NAMALWA (cell line): ENCODE results near the gene PRKCH.

Experiments
- DNase-seq: peaks from one replicate; pipeline ENCODE4 v3.0.0-alpha.2; 2015; ENCODE audit warnings: low spot score

PRKCH gene

GRCh38 chr14:61491876-61492434 lies 170.6 kb downstream of the PRKCH start:
- no peak for DNase-seq

- DNase-seq = no peak
These were observed 171.1 kb downstream of the PRKCH start for GRCh38 chr14:61492474-61492873.

GRCh38 chr14:61493239-61493638 lies 171.9 kb downstream of the PRKCH start:
- no peak for DNase-seq

- DNase-seq = no peak
These were observed 172.6 kb downstream of the PRKCH start for GRCh38 chr14:61494018-61494417.

GRCh38 chr14:61495809-61496208 lies 174.4 kb downstream of the PRKCH start:
- no peak for DNase-seq

- DNase-seq = no peak
These were observed 176.9 kb downstream of the PRKCH start for GRCh38 chr14:61498303-61498702.

GRCh38 chr14:61498811-61499210 lies 177.4 kb downstream of the PRKCH start:
- no peak for DNase-seq

GRCh38 chr14:61499991-61500390 lies 178.6 kb downstream of the PRKCH start:
- DNase-seq = no peak

GRCh38 chr14:61501714-61502458 lies 180.5 kb downstream of the PRKCH start:
- peak; percentile 16 for DNase-seq

GRCh38 chr14:61502459-61503093 lies 181.2 kb downstream of the PRKCH start:
- DNase-seq = peak; percentile 50

GRCh38 chr14:61503167-61503801 lies 181.9 kb downstream of the PRKCH start:
- peak; percentile 82 for DNase-seq

GRCh38 chr14:61504901-61505300 lies 183.5 kb downstream of the PRKCH start:
- DNase-seq = peak; percentile 8

GRCh38 chr14:61505815-61506809 lies 184.7 kb downstream of the PRKCH start:
- DNase-seq = no peak

GRCh38 chr14:61508526-61508925 lies 187.1 kb downstream of the PRKCH start:
- no peak for DNase-seq

GRCh38 chr14:61510736-61511557 lies 189.6 kb downstream of the PRKCH start:
- no peak for DNase-seq

GRCh38 chr14:61511558-61511948 lies 190.2 kb downstream of the PRKCH start:
- no peak for DNase-seq

GRCh38 chr14:61512026-61512834 lies 190.9 kb downstream of the PRKCH start:
- DNase-seq = no peak

- DNase-seq = no peak
These were observed 192.8 kb downstream of the PRKCH start for GRCh38 chr14:61513986-61514830.

- DNase-seq = no peak
These were observed 193.5 kb downstream of the PRKCH start for GRCh38 chr14:61514927-61515326.
